ENCODE results near the gene CASP5. TPM values are rescaled to one million over a fixed set of nuclear protein-coding genes. Genes with fewer than 3 reads are reported as not detected.

CASP5 gene
- total RNA-seq, 1 experiment from 2014 or later, result not detected

DNA sequence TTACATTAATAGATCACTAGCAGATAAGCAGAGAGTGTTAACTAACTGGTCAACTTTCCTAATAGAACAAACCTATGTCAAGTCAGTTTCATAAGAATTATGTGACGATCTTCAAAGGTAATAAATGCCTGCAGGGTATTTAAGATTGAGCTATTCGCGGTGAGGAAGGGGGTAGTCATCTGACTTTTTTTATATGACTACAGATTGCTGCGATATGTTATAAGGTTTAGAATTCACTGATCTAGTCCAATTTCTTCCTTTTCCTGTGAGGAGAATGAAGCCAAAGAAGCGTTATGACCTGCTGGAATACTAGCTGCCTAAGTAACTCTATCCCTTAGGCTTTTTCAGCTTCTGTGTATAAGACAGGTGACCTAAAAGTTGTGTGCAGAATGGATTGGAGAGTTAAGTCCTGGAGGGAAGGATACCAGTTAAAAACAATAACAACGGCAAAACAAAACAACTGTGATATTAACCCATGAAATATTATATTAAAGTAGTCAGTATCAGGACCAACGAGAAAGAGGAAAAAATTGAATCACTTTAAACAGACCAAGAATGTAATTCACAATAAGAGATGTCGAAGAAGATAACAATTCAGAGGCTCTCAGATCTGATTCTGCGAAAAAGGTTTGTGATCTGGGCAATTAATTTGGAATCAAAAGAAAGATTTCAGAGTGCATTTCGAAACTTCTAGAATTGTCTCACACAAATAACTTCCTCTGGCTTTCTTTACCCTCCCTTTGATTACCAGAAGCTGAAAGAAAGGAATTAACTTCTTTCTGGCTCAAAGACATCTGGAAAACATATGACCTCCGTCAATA, 55.2 kb downstream of the CASP5 start:
- no peak for DNase-seq (ENCODE audit: low spot score)

- DNase-seq (ENCODE audit: low spot score), result no peak
These were observed 57.2 kb downstream of the CASP5 start for GRCh38 chr11:104965735-104966134.

DNA sequence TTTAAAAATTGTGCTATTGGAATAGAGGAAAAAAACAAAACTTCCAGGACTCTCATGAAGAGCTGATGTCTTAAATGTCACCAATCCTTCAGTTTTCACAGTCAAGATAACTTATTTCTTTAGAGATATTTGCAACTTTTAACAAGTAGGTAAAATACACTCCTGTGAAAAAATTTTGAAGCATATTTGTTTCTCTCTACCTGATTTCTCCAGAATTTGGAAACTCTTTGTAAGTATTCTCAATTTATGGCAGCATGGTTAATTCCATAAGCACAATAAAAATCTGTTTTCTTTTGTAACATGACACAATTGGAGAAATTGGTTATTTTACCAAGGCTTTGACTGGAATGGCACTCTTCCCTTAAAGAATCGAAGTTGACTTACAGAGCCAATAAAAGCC, 58.7 kb downstream of the CASP5 start:
- DNase-seq (ENCODE audit: low spot score), result no peak

DNA sequence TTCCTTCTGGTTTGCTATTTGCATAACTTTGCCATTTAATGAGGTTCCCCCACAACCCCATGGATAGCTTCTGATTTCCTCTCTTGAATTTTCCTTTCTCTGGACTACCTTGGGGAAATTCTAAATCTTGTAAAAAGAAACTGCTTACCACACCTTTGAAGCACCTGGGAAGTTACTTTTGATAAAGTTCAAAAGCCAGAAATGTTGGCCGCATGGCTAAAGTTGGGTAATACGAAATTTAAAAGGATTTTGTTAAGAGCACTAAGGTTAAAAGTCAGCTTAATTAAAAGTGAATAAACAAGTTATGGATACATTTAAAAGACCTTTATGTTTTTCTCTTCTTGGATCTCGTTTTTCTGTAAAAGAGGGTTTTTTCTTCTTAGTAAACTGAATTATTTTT, 60.1 kb downstream of the CASP5 start:
- no peak for DNase-seq (ENCODE audit: low spot score)

DNA sequence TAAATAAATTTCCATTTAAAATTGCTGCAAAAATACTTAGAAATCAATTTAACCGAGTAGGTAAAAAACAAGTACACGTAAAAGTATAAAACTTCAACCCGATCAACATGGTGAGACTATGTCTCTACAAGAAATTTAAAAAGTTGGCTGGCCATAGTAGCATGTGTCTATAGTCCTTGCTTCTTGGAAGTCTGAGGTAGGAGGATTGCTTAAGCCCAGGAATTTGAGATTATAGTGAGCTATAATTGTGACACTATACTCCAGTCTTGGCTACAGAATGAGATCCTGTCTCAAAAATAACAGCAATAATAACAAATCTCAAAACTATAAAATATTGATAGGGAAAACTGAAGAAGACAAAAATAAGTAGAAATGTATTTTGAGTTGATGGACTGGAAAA, 65.7 kb downstream of the CASP5 start:
- DNase-seq (ENCODE audit: low spot score), result no peak

GRCh38 chr11:104956528-104956927, 66.4 kb downstream of the CASP5 start:
- no peak for DNase-seq (ENCODE audit: low spot score)

GRCh38 chr11:104946907-104947306, 76.1 kb downstream of the CASP5 start:
- DNase-seq (ENCODE audit: low spot score), result peak; percentile 35

Other genes starting within 250 kb of the CASP5 start
- 0.04 TPM in 1 of 2 replicates, not detected in the other for gene CASP12, start 124.7 kb downstream of the CASP5 start, total RNA-seq (2014; rRNA removed; shearing (Covaris generic))
- 264 and 319 TPM in 2 replicates for gene CASP4, start 54.6 kb downstream of the CASP5 start, total RNA-seq (2014; rRNA removed; shearing (Covaris generic))
- 14.2 and 28.6 TPM in 2 replicates for gene CASP1, start 12.0 kb upstream of the CASP5 start, total RNA-seq (2014; rRNA removed; shearing (Covaris generic))
- 80.6 and 105 TPM in 2 replicates for gene CARD16, start 22.2 kb upstream of the CASP5 start, total RNA-seq (2014; rRNA removed; shearing (Covaris generic))
- not detected in 2 replicates for gene CARD18, start 116.6 kb upstream of the CASP5 start, total RNA-seq (2014; rRNA removed; shearing (Covaris generic))